GM19099 (cell line): Measurements from ENCODE around the gene DDT.
"Not testable (repeated sequence)": the region's sequence is repeated elsewhere in the genome, so short reads cannot be mapped to it uniquely, and the experiment has no call there.

Experiments
- POLR2A ChIP-seq: IDR thresholded peaks from 3 replicates; pipeline ENCODE4 v1.6.1; 2011; ENCODE audit warnings: low read depth; ENCODE audit not compliant: insufficient read length; ENCODE audit errors: extremely low read depth

The DDT gene

GRCh38 chr22:23974345-23974744 lies at the start of gene DDT:
DDT (minus strand) TSS chr22:23974441; CDS start chr22:23974414, 27 bp downstream.
- TF ChIP-seq POLR2A, result not testable (repeated sequence)

- TF ChIP-seq POLR2A, result no peak
These were observed 49.1 kb upstream of the DDT start for GRCh38 chr22:24023204-24023789.

- TF ChIP-seq POLR2A, result no peak
These were observed 47.1 kb upstream of the DDT start for GRCh38 chr22:24021304-24021703.

GRCh38 chr22:24016156-24016555 lies 41.9 kb upstream of the DDT start:
- no peak for TF ChIP-seq POLR2A

GRCh38 chr22:24011735-24012068 lies 37.5 kb upstream of the DDT start:
- no peak for TF ChIP-seq POLR2A

- TF ChIP-seq POLR2A, result no peak
These were observed 35.8 kb upstream of the DDT start for GRCh38 chr22:24010018-24010391.

GRCh38 chr22:24009227-24010017 lies 35.2 kb upstream of the DDT start:
- no peak for TF ChIP-seq POLR2A

- no peak for TF ChIP-seq POLR2A
These were observed 34.4 kb upstream of the DDT start for GRCh38 chr22:24008381-24009226.

GRCh38 chr22:24008022-24008283 lies 33.7 kb upstream of the DDT start:
- TF ChIP-seq POLR2A, result no peak

GRCh38 chr22:24007253-24008021 lies 33.2 kb upstream of the DDT start:
- no peak for TF ChIP-seq POLR2A

- no peak for TF ChIP-seq POLR2A
These were observed 32.6 kb upstream of the DDT start for GRCh38 chr22:24006914-24007214.

- TF ChIP-seq POLR2A, result no peak
These were observed 32.1 kb upstream of the DDT start for GRCh38 chr22:24006207-24006913.

- no peak for TF ChIP-seq POLR2A
These were observed 31.0 kb upstream of the DDT start, which contains the start of gene GSTT4 for GRCh38 chr22:24005201-24005600. GSTT4 (minus strand) TSS chr22:24005453; CDS start chr22:24005356, 97 bp downstream.

- TF ChIP-seq POLR2A, result no peak
These were observed 29.6 kb upstream of the DDT start for GRCh38 chr22:24003887-24004286.

GRCh38 chr22:24002851-24003250 lies 28.6 kb upstream of the DDT start:
- no peak for TF ChIP-seq POLR2A
